ENCODE data around the gene STK40. TPM values are rescaled to one million over a fixed set of nuclear protein-coding genes. Genes with fewer than 3 reads are reported as not detected.

The STK40 gene
- total RNA-seq, 2 donors from 2014 or later: 19.4 to 32.4 TPM

- 91 to 96% methylated on average over 6 to 7 of the region's 7 CpGs for WGBS, 2 experiments (ENCODE audit: insufficient coverage in 1 of 2, insufficient read length in 1 of 2)
- Mint-ChIP-seq H3K4me3 (no peak overlapping the region), H3K9me3 (no peaks in the 10 kb centered on the region), H3K4me1 (peaks cover 4% of the 10 kb centered on the region), H3K27me3 (ENCODE audit: insufficient read depth) (peaks cover 2% of the 10 kb centered on the region), H3K36me3 (ENCODE audit: low read depth) (peaks cover 37% of the 10 kb centered on the region), H3K27ac (no peak overlapping the region)
- DNase-seq: no peak
- H3K36me3 ChIP-seq (ENCODE audit: control insufficient read depth, insufficient read depth, low read length): peaks cover 21% of the 10 kb centered on the region
- H3K27ac ChIP-seq (ENCODE audit: low read depth, low read length): no peak overlapping the region
- H3K9ac ChIP-seq (ENCODE audit: extremely low read depth, low read length, poor library complexity, severe bottlenecking): no peak overlapping the region
- no peaks in the 10 kb centered on the region for H3K9me3 ChIP-seq (ENCODE audit: control insufficient read depth, low read length)
- peaks cover 5% of the 10 kb centered on the region for H3K4me1 ChIP-seq (ENCODE audit: control insufficient read depth, insufficient read depth, low read length)
- H3K4me3 ChIP-seq (ENCODE audit: low read length): no peak overlapping the region
- H3K27me3 ChIP-seq (ENCODE audit: control insufficient read depth, insufficient read depth, low read length, poor library complexity, severe bottlenecking): no peaks in the 10 kb centered on the region
- no peak for TF ChIP-seq CTCF (conservative IDR thresholded peaks at IDR 0.05)
Observed at GRCh38 chr1:36309397-36309796, 76.3 kb downstream of the STK40 start.

GRCh38 chr1:36307601-36308330, 78.0 kb downstream of the STK40 start:
- peaks cover 34% of the 10 kb centered on the region for H3K36me3 ChIP-seq (ENCODE audit: control insufficient read depth, insufficient read depth, low read length)
- Mint-ChIP-seq H3K36me3 (ENCODE audit: low read depth) (peaks cover 44% of the 10 kb centered on the region), H3K9me3 (no peaks in the 10 kb centered on the region), H3K27ac (no peak overlapping the region), H3K27me3 (ENCODE audit: insufficient read depth) (peaks cover 2% of the 10 kb centered on the region), H3K4me3 (peak overlapping the region; percentile 71), H3K4me1 (peaks cover 4% of the 10 kb centered on the region)
- no peak overlapping the region for H3K27ac ChIP-seq (ENCODE audit: low read depth, low read length)
- H3K9ac ChIP-seq (ENCODE audit: extremely low read depth, low read length, poor library complexity, severe bottlenecking): peak overlapping the region; percentile 41
- H3K4me1 ChIP-seq (ENCODE audit: control insufficient read depth, insufficient read depth, low read length): peaks cover 5% of the 10 kb centered on the region
- H3K9me3 ChIP-seq (ENCODE audit: control insufficient read depth, low read length): no peaks in the 10 kb centered on the region
- no peak for TF ChIP-seq CTCF (conservative IDR thresholded peaks at IDR 0.05)
- no peaks in the 10 kb centered on the region for H3K27me3 ChIP-seq (ENCODE audit: control insufficient read depth, insufficient read depth, low read length, poor library complexity, severe bottlenecking)
- no peak for DNase-seq
- 87 to 90% methylated on average over 8 to 9 of the region's 10 CpGs for WGBS, 2 experiments (ENCODE audit: insufficient coverage in 1 of 2, insufficient read length in 1 of 2)
- peak overlapping the region; percentile 89 for H3K4me3 ChIP-seq (ENCODE audit: low read length)

GRCh38 chr1:36306902-36307456, 78.7 kb downstream of the STK40 start:
- Histone ChIP-seq H3K4me3 (ENCODE audit: low read length) (peak overlapping the region; percentile 89), H3K4me1 (ENCODE audit: control insufficient read depth, insufficient read depth, low read length) (peaks cover 13% of the 10 kb centered on the region), H3K9ac (ENCODE audit: extremely low read depth, low read length, poor library complexity, severe bottlenecking) (peak overlapping the region; percentile 41), H3K27me3 (ENCODE audit: control insufficient read depth, insufficient read depth, low read length, poor library complexity, severe bottlenecking) (no peaks in the 10 kb centered on the region), H3K36me3 (ENCODE audit: control insufficient read depth, insufficient read depth, low read length) (peaks cover 37% of the 10 kb centered on the region), H3K27ac (ENCODE audit: low read depth, low read length) (no peak overlapping the region), H3K9me3 (ENCODE audit: control insufficient read depth, low read length) (no peaks in the 10 kb centered on the region)
- DNase-seq: peak; percentile 98
- peak overlapping the region; percentile 87 for H3K27ac Mint-ChIP-seq
- no peak for TF ChIP-seq CTCF (conservative IDR thresholded peaks at IDR 0.05)
- H3K4me3 Mint-ChIP-seq: peak overlapping the region; percentile 71
- H3K9me3 Mint-ChIP-seq: no peaks in the 10 kb centered on the region
- H3K36me3 Mint-ChIP-seq (ENCODE audit: low read depth): peaks cover 46% of the 10 kb centered on the region
- H3K4me1 Mint-ChIP-seq: peaks cover 12% of the 10 kb centered on the region
- WGBS, 2 experiments (ENCODE audit: insufficient coverage in 1 of 2, insufficient read length in 1 of 2): 1 to 7% methylated on average over 17 to 45 of the region's 46 CpGs
- H3K27me3 Mint-ChIP-seq (ENCODE audit: insufficient read depth): peaks cover 2% of the 10 kb centered on the region

Data from endodermal cell (in vitro differentiated cells).